K562 (cell line): ENCODE measurements around the gene MAZ. TPM values are rescaled to one million over a fixed set of nuclear protein-coding genes. Genes with fewer than 3 reads are reported as not detected.
A peak's percentile ranks its signal among the peaks of the same experiment; 100 is the strongest.

Source experiments
- EHMT2 ChIP-seq: fragments of 450-650 bp; IDR thresholded peaks from 2 replicates; pipeline ENCODE4 v1.6.1; 2018; ENCODE audit warnings: antibody characterized with exemption
- FUS ChIP-seq: fragments of 200-400 bp; formaldehyde crosslinking; optimal IDR thresholded peaks from 2 replicates; pipeline ENCODE3; 2017; ENCODE audit warnings: low read depth, low read length
- KLF13 ChIP-seq: fragments of 450-650 bp; IDR thresholded peaks from 2 replicates; pipeline ENCODE4 v1.6.1; 2016; ENCODE audit warnings: missing genetic modification characterization, low read depth, mild to moderate bottlenecking, missing compliant biosample characterization, moderate library complexity, borderline replicate concordance
- NFIC ChIP-seq: fragments of 450-650 bp; IDR thresholded peaks from 2 replicates; pipeline ENCODE4 v1.6.1; 2017; ENCODE audit warnings: mild to moderate bottlenecking, inconsistent platforms
- RAD21 ChIP-seq, 2 experiments: fragments of 250-450 bp in 1 of 2; fragments of 450-650 bp in 1 of 2; sonication (Bioruptor Pico) in 1 of 2; formaldehyde crosslinking in 1 of 2; IDR thresholded peaks in 1 of 2; conservative IDR thresholded peaks in 1 of 2; 2 replicates each; pipeline versions ENCODE4 v1.4.0 to v1.8.0; 2020 to 2022; ENCODE audit warnings: mild to moderate bottlenecking in 2 of 2, moderate library complexity in 1 of 2
- RBM25 ChIP-seq: fragments of 200-400 bp; formaldehyde crosslinking; IDR thresholded peaks from 2 replicates; pipeline ENCODE4 v1.6.1; 2018; ENCODE audit warnings: low read length, low read depth, moderate library complexity; ENCODE audit not compliant: severe bottlenecking
- SMARCC2 ChIP-seq: fragments of 450-650 bp; IDR thresholded peaks from 2 replicates; pipeline ENCODE4 v1.6.1; 2017; ENCODE audit warnings: antibody characterized with exemption, moderate library complexity, mild to moderate bottlenecking, low read depth
- XRCC3 ChIP-seq: fragments of 450-650 bp; IDR thresholded peaks from 2 replicates; pipeline ENCODE4 v1.6.1; 2017; ENCODE audit warnings: mild to moderate bottlenecking, moderate library complexity
- ZNF134 ChIP-seq: fragments of 250-450 bp; sonication (Bioruptor Pico); conservative IDR thresholded peaks from 2 replicates; pipeline ENCODE4 v1.4.0; 2020
- ZNF408 ChIP-seq: fragments of 250-450 bp; sonication (Bioruptor Pico); IDR thresholded peaks from 2 replicates; pipeline ENCODE4 v1.4.0; 2020; ENCODE audit warnings: low read depth, mild to moderate bottlenecking, moderate library complexity
- ZNF583 ChIP-seq: fragments of 250-450 bp; sonication (Bioruptor Pico); IDR thresholded peaks from 2 replicates; pipeline ENCODE4 v1.4.0; 2020
- ZNF589 ChIP-seq: fragments of 200-800 bp; sonication (Bioruptor generic); IDR thresholded peaks from 2 replicates; pipeline ENCODE4 v1.6.1; 2016; ENCODE audit warnings: low read depth, missing genetic modification characterization, missing compliant biosample characterization
- ZSCAN32 ChIP-seq: fragments of 450-650 bp; formaldehyde crosslinking; IDR thresholded peaks from 2 replicates; pipeline ENCODE4 v1.4.0; 2020; ENCODE audit warnings: mild to moderate bottlenecking, moderate library complexity
- polyA plus RNA-seq, 8 experiments: library from polyadenylated mRNA; depleted of rRNA in 4 of 8; stranded (reverse) in 5 of 8; unstranded in 3 of 8; fragments of >200 nt; fragmentation: Nextera tagmentation in 2 of 8; fragmentation: Illumina TruSeq in 1 of 8; extraction: Ambion mirVana in 2 of 8; extraction: Trizol in 1 of 8; gene quantifications; 2 replicates each; pipeline versions ENCODE4 v1.2.1 to v1.2.3, GENCODE V29; 2011 to 2014; ENCODE audit warnings: inconsistent platforms in 1 of 8, missing spikeins in 1 of 8
- total RNA-seq, 7 experiments: library from RNA; depleted of rRNA in 6 of 7; stranded (reverse); fragments of >200 nt in 6 of 7; fragmentation: Illumina TruSeq in 2 of 7; extraction: Trizol in 2 of 7; gene quantifications; 2 replicates each; pipeline versions ENCODE4 v1.2.1 to v1.2.3, GENCODE V29; 2011 to 2021; ENCODE audit warnings: low replicate concordance in 1 of 7
- TF ChIP-seq, protein P1 (sequence below): fragments of 250-450 bp; sonication (Bioruptor Pico); IDR thresholded peaks from 2 replicates; pipeline ENCODE4 v1.8.0; 2021; ENCODE audit warnings: mild to moderate bottlenecking, moderate library complexity
- TF ChIP-seq, protein P2 (sequence below): fragments of 250-450 bp; sonication (Bioruptor Pico); IDR thresholded peaks from 2 replicates; pipeline ENCODE4 v1.5.0; 2021
- TF ChIP-seq, protein P3 (sequence below): fragments of 200-400 bp; formaldehyde crosslinking; IDR thresholded peaks from 2 replicates; pipeline ENCODE4 v1.6.1; 2017; ENCODE audit warnings: mild to moderate bottlenecking, low read depth, low read length, moderate library complexity
- TF ChIP-seq, protein P4 (sequence below), 2 experiments: fragments of 200-800 bp in 1 of 2; sonication (Bioruptor generic) in 1 of 2; sonication (generic) in 1 of 2; formaldehyde crosslinking in 1 of 2; IDR thresholded peaks in 1 of 2; conservative IDR thresholded peaks in 1 of 2; 2 replicates each; pipeline versions ENCODE4 v1.5.0 to v1.6.1; 2016 to 2020; ENCODE audit warnings: missing compliant biosample characterization in 1 of 2, missing genetic modification characterization in 1 of 2, missing genetic modification reagents in 1 of 2

Gene MAZ
- total and polyA plus RNA-seq, 9 of the 15 experiments (the other 6 are each of a cell fraction or from before 2014, with no cell fraction given), result 45.4 to 532 (median 250) TPM

DNA sequence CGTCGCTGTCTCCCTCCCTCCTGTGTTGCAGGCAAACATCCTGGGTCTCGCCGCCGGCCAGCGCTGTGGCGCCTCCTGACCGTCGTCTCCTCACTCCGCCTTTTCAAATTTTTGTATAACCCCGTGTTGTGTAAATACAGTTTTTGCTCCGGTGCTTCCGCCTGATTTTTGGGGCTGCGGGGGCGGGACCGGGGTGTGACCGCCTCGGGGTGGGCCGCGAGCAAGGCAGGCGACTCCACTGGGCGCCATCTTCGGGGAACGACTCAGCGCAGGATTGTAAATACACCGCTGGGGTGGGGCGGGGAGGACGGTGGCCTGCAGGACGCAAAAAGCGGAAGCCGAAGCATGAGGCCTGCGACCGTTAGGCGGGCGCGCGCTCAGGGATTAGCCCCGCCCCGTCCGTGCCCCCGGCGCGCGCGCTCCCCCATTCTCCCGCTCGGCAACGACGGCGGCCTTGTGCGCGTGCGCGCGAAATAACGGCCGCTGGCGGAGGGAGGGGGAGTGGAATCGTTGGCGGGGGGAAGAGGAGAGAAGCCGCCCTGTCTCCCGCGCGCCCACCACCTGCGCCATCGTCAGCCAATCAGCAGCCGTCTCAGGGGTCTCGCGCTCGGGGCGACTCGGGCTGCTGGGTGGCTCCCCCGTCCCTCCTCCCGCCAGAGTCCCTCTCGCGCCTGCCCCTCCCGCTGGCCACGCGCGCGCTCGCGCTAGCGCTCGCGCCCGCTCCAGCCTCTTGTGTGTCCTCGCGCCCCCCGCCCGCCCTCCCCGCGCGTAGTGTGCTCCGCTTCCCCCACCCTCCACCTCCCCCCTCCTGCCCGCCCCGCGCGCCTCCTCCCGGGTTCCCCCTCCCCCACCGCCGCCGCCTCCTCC lies 864 bp upstream of the MAZ start (continued):
- peak; percentile 45; the same call in 1 of the 2 replicates for TF ChIP-seq NFIC
- TF ChIP-seq, protein P1, sequence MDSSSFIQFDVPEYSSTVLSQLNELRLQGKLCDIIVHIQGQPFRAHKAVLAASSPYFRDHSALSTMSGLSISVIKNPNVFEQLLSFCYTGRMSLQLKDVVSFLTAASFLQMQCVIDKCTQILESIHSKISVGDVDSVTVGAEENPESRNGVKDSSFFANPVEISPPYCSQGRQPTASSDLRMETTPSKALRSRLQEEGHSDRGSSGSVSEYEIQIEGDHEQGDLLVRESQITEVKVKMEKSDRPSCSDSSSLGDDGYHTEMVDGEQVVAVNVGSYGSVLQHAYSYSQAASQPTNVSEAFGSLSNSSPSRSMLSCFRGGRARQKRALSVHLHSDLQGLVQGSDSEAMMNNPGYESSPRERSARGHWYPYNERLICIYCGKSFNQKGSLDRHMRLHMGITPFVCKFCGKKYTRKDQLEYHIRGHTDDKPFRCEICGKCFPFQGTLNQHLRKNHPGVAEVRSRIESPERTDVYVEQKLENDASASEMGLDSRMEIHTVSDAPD (CRISPR knock-in tag), result no peak
- peak; percentile 88 for TF ChIP-seq FUS
- no peak for TF ChIP-seq XRCC3
- TF ChIP-seq RBM25, result no peak
- peak; percentile 41; the same call in 1 of the 2 replicates for TF ChIP-seq ZSCAN32
- TF ChIP-seq, protein P2, sequence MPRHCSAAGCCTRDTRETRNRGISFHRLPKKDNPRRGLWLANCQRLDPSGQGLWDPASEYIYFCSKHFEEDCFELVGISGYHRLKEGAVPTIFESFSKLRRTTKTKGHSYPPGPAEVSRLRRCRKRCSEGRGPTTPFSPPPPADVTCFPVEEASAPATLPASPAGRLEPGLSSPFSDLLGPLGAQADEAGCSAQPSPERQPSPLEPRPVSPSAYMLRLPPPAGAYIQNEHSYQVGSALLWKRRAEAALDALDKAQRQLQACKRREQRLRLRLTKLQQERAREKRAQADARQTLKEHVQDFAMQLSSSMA, result 0 out of 2 replicates have a peak, but pooled peaks have one; percentile 6
- peak; percentile 81; the same call in 1 of the 2 replicates for TF ChIP-seq ZNF583 (CRISPR knock-in tag)
- no peak for TF ChIP-seq EHMT2
- TF ChIP-seq ZNF134 (CRISPR knock-in tag), result 0 out of 2 replicates have a peak, but pooled peaks have one; percentile 28
- TF ChIP-seq RAD21 (CRISPR knock-in tag; conservative IDR thresholded peaks at IDR 0.05 in 1 of 2, IDR thresholded peaks at IDR 0.05 in 1 of 2), result no peak
- peak; percentile 94 for TF ChIP-seq ZNF589
- TF ChIP-seq, protein P3, sequence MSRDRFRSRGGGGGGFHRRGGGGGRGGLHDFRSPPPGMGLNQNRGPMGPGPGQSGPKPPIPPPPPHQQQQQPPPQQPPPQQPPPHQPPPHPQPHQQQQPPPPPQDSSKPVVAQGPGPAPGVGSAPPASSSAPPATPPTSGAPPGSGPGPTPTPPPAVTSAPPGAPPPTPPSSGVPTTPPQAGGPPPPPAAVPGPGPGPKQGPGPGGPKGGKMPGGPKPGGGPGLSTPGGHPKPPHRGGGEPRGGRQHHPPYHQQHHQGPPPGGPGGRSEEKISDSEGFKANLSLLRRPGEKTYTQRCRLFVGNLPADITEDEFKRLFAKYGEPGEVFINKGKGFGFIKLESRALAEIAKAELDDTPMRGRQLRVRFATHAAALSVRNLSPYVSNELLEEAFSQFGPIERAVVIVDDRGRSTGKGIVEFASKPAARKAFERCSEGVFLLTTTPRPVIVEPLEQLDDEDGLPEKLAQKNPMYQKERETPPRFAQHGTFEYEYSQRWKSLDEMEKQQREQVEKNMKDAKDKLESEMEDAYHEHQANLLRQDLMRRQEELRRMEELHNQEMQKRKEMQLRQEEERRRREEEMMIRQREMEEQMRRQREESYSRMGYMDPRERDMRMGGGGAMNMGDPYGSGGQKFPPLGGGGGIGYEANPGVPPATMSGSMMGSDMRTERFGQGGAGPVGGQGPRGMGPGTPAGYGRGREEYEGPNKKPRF, result no peak
- TF ChIP-seq, protein P4, sequence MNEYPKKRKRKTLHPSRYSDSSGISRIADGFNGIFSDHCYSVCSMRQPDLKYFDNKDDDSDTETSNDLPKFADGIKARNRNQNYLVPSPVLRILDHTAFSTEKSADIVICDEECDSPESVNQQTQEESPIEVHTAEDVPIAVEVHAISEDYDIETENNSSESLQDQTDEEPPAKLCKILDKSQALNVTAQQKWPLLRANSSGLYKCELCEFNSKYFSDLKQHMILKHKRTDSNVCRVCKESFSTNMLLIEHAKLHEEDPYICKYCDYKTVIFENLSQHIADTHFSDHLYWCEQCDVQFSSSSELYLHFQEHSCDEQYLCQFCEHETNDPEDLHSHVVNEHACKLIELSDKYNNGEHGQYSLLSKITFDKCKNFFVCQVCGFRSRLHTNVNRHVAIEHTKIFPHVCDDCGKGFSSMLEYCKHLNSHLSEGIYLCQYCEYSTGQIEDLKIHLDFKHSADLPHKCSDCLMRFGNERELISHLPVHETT (CRISPR knock-in tag; conservative IDR thresholded peaks at IDR 0.05 in 1 of 2, IDR thresholded peaks at IDR 0.05 in 1 of 2), result peak in 1 of 2 experiments; percentile 97; a peak in 2 of 4 replicates
- peak; percentile 28; the same call in 1 of the 2 replicates for TF ChIP-seq KLF13 (tag)
- no peak for TF ChIP-seq SMARCC2
- no peak for TF ChIP-seq ZNF408 (CRISPR knock-in tag)
